SK-N-SH (cell line): ENCODE measurements around the gene NPS.

Experiments used
- EP300 ChIP-seq, 2 experiments: IDR thresholded peaks; 2 replicates each; pipeline versions ENCODE4 v1.4.0 to v1.6.1; 2012; ENCODE audit warnings: borderline replicate concordance in 1 of 2, low read depth in 1 of 2, low read length in 1 of 2
- GABPA ChIP-seq: IDR thresholded peaks from 2 replicates; pipeline ENCODE4 v1.4.0; 2012; ENCODE audit warnings: low read depth, mild to moderate bottlenecking
- JUND ChIP-seq: IDR thresholded peaks from 2 replicates; pipeline ENCODE4 v1.4.0; 2012
- MXI1 ChIP-seq: IDR thresholded peaks from 2 replicates; pipeline ENCODE4 v1.6.1; 2012; ENCODE audit warnings: mild to moderate bottlenecking, low read depth, low read length, improper control_type of control experiment
- NRF1 ChIP-seq: IDR thresholded peaks from 2 replicates; pipeline ENCODE4 v1.6.1; 2012; ENCODE audit warnings: low read depth, mild to moderate bottlenecking, low read length
- POLR2AphosphoS5 ChIP-seq: IDR thresholded peaks from 2 replicates; pipeline ENCODE4 v1.6.1; 2012; ENCODE audit warnings: low read depth, low read length
- RFX5 ChIP-seq: IDR thresholded peaks from 2 replicates; pipeline ENCODE4 v1.6.1; 2012; ENCODE audit warnings: mild to moderate bottlenecking, improper control_type of control experiment, low read length
- TF ChIP-seq, protein P1 (sequence below): fragments of 200-600 bp; sonication (generic); IDR thresholded peaks from 2 replicates; pipeline ENCODE4 v1.6.1; 2017; ENCODE audit warnings: antibody characterized with exemption, mild to moderate bottlenecking, moderate library complexity
- TF ChIP-seq, protein P2 (sequence below): IDR thresholded peaks from 2 replicates; pipeline ENCODE4 v1.6.1; 2012; ENCODE audit warnings: mild to moderate bottlenecking, low read depth, low read length, moderate library complexity
- TF ChIP-seq, protein P3 (sequence below): fragments of 150-350 bp; IDR thresholded peaks from 2 replicates; pipeline ENCODE4 v1.6.1; 2017; ENCODE audit warnings: antibody characterized with exemption, low read length, low read depth, borderline replicate concordance

DNA sequence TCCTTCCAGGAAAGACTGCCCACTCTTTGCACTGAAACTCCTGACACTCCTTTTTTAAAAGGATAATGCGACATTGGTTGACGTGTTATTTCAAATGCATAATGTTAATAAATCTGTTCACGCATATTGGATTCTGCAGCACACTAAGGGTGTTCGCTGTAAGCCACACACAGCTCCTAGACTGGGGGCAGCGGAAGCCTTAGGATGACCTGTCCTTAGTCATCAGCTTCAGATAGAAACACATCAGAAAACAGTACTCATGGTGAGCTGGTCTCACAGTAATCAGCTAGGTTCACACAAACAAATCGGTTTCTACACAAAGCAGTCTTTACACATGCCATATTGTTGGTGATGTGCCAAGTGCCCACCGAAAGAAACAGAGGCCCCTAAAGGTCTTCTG, 4.3 kb downstream of the NPS start:
- TF ChIP-seq, protein P1, sequence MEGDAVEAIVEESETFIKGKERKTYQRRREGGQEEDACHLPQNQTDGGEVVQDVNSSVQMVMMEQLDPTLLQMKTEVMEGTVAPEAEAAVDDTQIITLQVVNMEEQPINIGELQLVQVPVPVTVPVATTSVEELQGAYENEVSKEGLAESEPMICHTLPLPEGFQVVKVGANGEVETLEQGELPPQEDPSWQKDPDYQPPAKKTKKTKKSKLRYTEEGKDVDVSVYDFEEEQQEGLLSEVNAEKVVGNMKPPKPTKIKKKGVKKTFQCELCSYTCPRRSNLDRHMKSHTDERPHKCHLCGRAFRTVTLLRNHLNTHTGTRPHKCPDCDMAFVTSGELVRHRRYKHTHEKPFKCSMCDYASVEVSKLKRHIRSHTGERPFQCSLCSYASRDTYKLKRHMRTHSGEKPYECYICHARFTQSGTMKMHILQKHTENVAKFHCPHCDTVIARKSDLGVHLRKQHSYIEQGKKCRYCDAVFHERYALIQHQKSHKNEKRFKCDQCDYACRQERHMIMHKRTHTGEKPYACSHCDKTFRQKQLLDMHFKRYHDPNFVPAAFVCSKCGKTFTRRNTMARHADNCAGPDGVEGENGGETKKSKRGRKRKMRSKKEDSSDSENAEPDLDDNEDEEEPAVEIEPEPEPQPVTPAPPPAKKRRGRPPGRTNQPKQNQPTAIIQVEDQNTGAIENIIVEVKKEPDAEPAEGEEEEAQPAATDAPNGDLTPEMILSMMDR: no peak
- TF ChIP-seq GABPA (no peak), RFX5 (no peak), NRF1 (no peak), MXI1 (no peak), JUND (no peak), POLR2AphosphoS5 (no peak), EP300 (IDR thresholded peaks at IDR 0.05; ENCODE audit: borderline replicate concordance in 1 of 2, low read depth in 1 of 2, low read length in 1 of 2) (no peak)
- TF ChIP-seq, protein P2, sequence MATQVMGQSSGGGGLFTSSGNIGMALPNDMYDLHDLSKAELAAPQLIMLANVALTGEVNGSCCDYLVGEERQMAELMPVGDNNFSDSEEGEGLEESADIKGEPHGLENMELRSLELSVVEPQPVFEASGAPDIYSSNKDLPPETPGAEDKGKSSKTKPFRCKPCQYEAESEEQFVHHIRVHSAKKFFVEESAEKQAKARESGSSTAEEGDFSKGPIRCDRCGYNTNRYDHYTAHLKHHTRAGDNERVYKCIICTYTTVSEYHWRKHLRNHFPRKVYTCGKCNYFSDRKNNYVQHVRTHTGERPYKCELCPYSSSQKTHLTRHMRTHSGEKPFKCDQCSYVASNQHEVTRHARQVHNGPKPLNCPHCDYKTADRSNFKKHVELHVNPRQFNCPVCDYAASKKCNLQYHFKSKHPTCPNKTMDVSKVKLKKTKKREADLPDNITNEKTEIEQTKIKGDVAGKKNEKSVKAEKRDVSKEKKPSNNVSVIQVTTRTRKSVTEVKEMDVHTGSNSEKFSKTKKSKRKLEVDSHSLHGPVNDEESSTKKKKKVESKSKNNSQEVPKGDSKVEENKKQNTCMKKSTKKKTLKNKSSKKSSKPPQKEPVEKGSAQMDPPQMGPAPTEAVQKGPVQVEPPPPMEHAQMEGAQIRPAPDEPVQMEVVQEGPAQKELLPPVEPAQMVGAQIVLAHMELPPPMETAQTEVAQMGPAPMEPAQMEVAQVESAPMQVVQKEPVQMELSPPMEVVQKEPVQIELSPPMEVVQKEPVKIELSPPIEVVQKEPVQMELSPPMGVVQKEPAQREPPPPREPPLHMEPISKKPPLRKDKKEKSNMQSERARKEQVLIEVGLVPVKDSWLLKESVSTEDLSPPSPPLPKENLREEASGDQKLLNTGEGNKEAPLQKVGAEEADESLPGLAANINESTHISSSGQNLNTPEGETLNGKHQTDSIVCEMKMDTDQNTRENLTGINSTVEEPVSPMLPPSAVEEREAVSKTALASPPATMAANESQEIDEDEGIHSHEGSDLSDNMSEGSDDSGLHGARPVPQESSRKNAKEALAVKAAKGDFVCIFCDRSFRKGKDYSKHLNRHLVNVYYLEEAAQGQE: no peak
- TF ChIP-seq, protein P3, sequence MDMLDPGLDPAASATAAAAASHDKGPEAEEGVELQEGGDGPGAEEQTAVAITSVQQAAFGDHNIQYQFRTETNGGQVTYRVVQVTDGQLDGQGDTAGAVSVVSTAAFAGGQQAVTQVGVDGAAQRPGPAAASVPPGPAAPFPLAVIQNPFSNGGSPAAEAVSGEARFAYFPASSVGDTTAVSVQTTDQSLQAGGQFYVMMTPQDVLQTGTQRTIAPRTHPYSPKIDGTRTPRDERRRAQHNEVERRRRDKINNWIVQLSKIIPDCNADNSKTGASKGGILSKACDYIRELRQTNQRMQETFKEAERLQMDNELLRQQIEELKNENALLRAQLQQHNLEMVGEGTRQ: no peak
